ENCODE results near the gene CNTROB.

CNTROB gene

DNA sequence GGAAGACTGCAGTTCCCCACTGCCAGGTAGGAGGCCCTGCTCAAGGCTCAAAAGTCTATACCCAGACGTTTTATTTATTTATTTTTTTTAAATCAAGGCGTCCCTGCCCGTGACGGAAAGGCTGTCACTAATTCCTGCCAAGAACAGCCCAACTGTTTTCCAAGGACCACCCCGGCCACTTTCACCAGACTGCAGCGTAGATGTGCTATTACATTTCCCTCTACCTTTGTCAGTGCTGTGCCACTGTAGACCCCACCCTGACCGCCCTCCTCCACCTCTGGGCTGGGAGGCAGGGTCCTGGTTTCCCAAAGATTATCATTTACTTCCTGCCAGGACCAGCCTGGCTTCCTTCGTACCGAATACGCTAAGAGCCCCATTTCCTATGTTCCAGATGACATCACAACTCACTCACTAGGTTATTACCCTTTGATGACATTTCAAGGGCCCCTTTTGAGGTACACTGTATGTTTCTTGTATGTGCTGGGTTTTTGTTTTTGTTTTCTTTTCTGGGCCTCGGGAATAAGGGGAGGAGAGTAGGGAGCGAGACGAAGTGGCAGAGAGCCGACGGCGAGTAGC is 9.6 kb upstream of the CNTROB start:
- no peak overlapping the region for H3K27ac ChIP-seq
- TF ChIP-seq, protein P1, sequence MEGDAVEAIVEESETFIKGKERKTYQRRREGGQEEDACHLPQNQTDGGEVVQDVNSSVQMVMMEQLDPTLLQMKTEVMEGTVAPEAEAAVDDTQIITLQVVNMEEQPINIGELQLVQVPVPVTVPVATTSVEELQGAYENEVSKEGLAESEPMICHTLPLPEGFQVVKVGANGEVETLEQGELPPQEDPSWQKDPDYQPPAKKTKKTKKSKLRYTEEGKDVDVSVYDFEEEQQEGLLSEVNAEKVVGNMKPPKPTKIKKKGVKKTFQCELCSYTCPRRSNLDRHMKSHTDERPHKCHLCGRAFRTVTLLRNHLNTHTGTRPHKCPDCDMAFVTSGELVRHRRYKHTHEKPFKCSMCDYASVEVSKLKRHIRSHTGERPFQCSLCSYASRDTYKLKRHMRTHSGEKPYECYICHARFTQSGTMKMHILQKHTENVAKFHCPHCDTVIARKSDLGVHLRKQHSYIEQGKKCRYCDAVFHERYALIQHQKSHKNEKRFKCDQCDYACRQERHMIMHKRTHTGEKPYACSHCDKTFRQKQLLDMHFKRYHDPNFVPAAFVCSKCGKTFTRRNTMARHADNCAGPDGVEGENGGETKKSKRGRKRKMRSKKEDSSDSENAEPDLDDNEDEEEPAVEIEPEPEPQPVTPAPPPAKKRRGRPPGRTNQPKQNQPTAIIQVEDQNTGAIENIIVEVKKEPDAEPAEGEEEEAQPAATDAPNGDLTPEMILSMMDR (conservative IDR thresholded peaks at IDR 0.05): no peak

DNA sequence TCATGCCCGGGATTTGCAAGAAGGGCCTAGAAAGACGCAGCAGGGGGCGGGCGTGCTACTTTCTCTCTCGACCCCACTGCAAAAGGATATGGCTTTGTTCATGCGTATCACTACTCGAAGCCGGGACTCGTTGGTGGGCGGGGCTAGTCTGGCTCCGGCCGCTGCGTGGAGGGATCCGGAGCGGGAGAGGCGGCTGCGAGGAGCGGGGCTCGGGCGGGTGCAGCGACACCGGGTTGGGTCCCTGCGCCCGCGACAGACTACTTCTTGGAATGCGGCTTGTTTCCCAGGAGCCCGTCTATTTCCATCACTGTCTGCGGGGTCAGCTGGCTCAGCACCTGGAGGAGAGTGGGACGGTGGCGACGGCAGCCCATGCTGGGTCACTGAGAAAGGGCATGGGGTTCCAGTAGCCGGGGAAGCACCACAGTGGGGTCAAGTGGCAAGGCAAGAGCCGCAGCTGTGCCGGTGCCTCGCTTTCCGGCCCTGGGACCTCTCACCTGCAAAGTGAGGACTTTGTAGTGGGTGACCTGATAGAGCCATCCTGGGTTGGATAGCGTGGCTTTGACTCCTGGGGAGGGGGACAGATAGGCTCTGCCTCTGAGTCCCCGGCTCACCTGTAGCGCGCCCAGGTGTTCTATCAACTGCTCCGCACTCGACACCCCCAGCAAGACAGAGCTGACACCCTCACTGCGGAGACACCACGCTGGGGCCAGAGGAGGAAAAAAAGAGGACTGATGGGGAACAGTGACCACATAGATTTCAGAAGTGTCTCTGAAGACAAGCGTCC is 9.0 kb upstream of the CNTROB start:
- H3K27ac ChIP-seq: no peak overlapping the region
- TF ChIP-seq, protein P1 (conservative IDR thresholded peaks at IDR 0.05): no peak

DNA sequence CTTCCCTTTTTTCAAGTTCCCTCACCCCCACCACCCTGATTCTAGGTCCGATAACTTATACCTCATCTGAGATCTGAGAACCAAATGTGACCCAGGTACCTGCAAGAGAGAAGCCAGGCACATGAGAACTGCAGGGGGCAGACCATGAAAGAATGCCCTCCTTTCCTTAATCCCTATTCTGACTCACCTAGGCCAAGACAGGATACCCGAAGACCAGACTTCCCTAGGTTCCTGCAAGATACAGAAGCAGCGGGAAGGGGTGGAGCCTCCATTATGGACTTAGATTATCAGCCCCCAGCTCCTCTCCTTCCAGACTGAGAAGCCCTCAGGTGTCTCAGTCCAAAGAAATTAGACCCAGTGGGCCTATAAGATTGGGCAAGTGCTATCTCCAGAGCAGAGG is 4.4 kb upstream of the CNTROB start:
- no peak overlapping the region for H3K27ac ChIP-seq
- TF ChIP-seq, protein P1 (conservative IDR thresholded peaks at IDR 0.05): no peak

DNA sequence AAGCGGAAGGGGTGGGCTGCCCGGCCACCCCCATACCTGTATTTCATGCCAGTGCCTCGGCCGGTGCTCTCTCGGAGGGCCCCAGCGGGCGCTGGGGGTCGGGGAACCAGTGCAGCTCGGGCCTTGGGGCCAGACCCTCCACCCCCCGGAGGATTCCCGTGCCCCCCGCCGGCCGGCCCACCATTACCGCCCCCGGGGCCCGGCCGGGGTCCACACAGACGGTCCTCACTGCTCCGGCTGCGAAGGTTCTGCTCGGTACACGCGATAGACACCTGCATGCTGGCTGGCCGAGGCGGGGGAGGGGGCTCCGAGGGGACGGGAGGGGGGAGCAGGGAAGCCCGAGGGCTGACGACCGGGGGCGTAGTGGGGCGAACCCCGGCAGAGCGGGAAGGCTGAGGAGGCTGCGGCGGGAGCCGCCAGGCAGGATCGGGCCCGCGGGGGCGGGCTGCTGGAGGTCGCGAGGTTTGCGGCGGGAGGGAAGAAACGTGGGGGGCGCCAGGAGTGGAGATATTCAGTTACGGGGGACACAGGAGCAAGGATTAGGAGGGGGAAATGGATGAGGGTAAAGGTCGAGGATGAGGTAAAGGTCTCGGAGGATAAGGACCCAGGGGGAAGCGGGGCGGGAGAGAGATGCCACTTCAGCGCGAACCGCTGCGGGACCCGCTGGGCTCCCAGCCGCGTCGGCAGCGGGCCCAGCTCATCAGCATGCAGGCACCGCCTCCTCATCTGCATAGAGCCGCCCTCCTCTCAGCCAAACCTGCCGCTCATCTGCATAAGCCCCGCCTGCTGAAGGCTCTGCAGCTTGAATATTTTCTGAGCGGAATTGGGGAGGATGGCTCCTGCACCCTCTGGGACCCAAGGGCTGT is 2.6 kb upstream of the CNTROB start, which contains the start of gene KCNAB3:
TSS of gene KCNAB3 (minus strand) at position 699 of the 866 bp plus-strand sequence. CDS start at position 278, 421 bp downstream.
- TF ChIP-seq, protein P1 (conservative IDR thresholded peaks at IDR 0.05): no peak
- no peak within 1 kb of the TSS for H3K27ac ChIP-seq

DNA sequence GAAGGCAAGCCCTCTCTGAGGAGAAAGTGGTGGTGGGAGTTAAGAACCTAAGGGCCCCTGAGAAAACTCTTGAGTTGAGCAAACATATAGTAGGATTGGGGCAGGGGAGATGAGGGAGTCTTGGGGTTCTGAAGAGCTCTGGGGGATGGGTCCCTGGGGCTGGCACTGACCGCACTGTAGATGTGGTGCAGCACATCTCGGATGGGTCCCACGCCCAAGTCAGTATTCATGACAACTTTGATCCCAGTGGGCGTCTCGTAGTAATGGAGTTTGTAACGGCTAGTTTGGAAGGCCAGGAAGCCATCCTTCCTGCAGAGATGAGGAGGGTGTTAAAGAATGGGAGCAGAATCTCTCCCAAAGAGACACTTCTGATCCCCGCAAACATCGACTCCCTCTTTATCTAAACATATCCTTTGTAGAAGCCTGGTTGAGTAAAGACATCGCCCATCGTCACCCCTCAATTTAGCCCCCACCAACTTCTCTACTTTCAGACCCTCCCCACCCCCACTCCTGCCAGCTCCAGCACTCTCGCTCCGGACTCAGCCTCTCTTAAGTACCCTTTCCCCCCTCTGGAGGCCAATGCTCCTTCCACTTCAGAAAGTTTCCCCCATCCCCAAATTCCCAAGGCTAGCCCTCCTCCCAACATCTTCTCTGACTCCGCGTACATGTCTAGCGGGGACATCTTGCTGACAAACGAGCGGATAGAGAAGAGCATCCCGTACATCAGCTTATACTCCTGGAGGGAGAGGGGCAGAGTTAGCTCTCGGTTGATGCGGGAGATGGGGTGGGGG is 970 bp upstream of the CNTROB start:
- TF ChIP-seq, protein P1 (conservative IDR thresholded peaks at IDR 0.05): no peak
- H3K27ac ChIP-seq: peak overlapping the region; percentile 60; the same call in 1 of the 2 replicates

DNA sequence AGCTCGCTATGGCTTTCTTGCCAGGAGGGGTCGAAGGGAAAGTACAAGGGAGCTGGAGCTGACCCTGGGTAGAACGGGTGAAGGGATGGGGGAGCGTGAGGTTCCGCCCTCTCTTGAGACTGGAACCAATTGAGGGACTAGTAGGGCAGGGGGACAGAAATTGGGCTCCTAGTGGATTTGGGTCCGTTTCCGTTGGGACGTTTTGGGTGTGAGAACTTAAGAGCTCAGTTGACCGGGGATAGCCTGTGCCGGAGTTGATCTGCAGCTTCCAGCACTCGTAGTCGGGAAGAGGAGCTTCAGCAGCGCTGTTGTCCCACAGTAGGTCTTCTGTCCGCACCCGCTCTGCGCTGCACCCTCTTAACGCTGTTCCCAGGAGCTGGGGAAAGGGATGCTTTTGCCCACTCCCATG is 481 bp downstream of the CNTROB start:
- H3K27ac ChIP-seq: peak overlapping the region; percentile 60; the same call in 1 of the 2 replicates
- TF ChIP-seq, protein P1 (conservative IDR thresholded peaks at IDR 0.05): no peak

All from VCaP (cell line).